GM12878 (cell line): ENCODE measurements around the gene DLEC1. TPM values are rescaled to one million over a fixed set of nuclear protein-coding genes. Genes with fewer than 3 reads are reported as not detected.

Source experiments
- ATAC-seq: fragments of 200-7000 bp; cut with Tn5 transposase; 3 replicates; pipeline ENCODE4 v1.9.1; 2020; ENCODE audit warnings: mild to moderate bottlenecking, moderate library complexity
- BruUV-seq: library from RNA; stranded (reverse); fragments of 400-500 nt; replicated peaks from 2 replicates; lab custom pipeline; 2021; lab: Mats Ljungman, UMichigan
- CTCF ChIA-PET: fragments of 300-600 bp; sonication (Branson Sonifier 250); formaldehyde crosslinking; extraction: SDS; loops from one replicate; lab custom pipeline; 2021; ENCODE audit warnings: inconsistent platforms; lab: Yijun Ruan, JAX
- POLR2A ChIA-PET: fragments of 350-600 bp; formaldehyde crosslinking; extraction: SDS; loops from one replicate; lab custom pipeline; 2021; ENCODE audit warnings: inconsistent platforms; lab: Charles Lee
- RAD21 ChIA-PET: fragments of 300-600 bp; sonication (Branson Sonifier 250); formaldehyde crosslinking; loops from one replicate; lab custom pipeline; 2023; ENCODE audit warnings: antibody characterized with exemption; ENCODE audit not compliant: unreplicated experiment; lab: Charles Lee
- SMC1A ChIA-PET: fragments of 300-600 bp; sonication (Branson Sonifier 250); formaldehyde crosslinking; loops from one replicate; lab custom pipeline; 2023; ENCODE audit not compliant: unreplicated experiment, uncharacterized antibody; lab: Charles Lee
- DNase-seq: peaks from one replicate; pipeline ENCODE4 v3.0.0-alpha.2; 2011; ENCODE audit warnings: low read depth, low spot score
- FAIRE-seq: peaks from 3 replicates; lab custom pipeline; 2011; peaks lifted over from hg19 to GRCh38; lab: Jason Lieb, UNC
- H2AFZ ChIP-seq: 2 replicates; pipeline ENCODE4 v1.6.0; 2011; ENCODE audit warnings: low read depth, low read length, control low read depth; ENCODE audit not compliant: control insufficient read depth
- H3K27ac ChIP-seq: 2 replicates; pipeline ENCODE4 v1.5.1; 2011; ENCODE audit warnings: control low read depth; ENCODE audit not compliant: control insufficient read depth, insufficient read depth
- H3K27me3 ChIP-seq, 2 experiments: replicated peaks in 1 of 2; 2 replicates each; pipeline versions ENCODE4 v1.6.0 to v1.6.1; 2011; ENCODE audit warnings: low read length in 1 of 2; ENCODE audit not compliant: control insufficient read depth in 2 of 2, insufficient read depth in 2 of 2
- H3K36me3 ChIP-seq, 2 experiments: 2 replicates each; pipeline ENCODE4 v1.5.1; 2011; ENCODE audit warnings: low read length in 1 of 2; ENCODE audit not compliant: control insufficient read depth in 2 of 2, insufficient read depth in 2 of 2
- H3K4me1 ChIP-seq: 2 replicates; pipeline ENCODE4 v1.6.1; 2011; ENCODE audit warnings: mild to moderate bottlenecking, low read length, moderate library complexity, mixed read lengths; ENCODE audit not compliant: control insufficient read depth, insufficient read depth
- H3K4me2 ChIP-seq: 2 replicates; pipeline ENCODE4 v1.6.0; 2011; ENCODE audit warnings: control low read depth; ENCODE audit not compliant: control insufficient read depth, insufficient read depth
- H3K4me3 ChIP-seq: fragments of 200-600 bp; sonication (generic); 2 replicates; pipeline ENCODE4 v1.5.1; 2016
- H3K79me2 ChIP-seq: 2 replicates; pipeline ENCODE4 v1.6.0; 2011; ENCODE audit warnings: low read length; ENCODE audit not compliant: control insufficient read depth, insufficient read depth
- H3K9ac ChIP-seq: 2 replicates; pipeline ENCODE4 v1.8.0; 2011; ENCODE audit warnings: low read length, control low read depth, mixed read lengths; ENCODE audit not compliant: control insufficient read depth, insufficient read depth
- H3K9me3 ChIP-seq: replicated peaks from 3 replicates; pipeline ENCODE4 v1.5.1; 2011; ENCODE audit warnings: mild to moderate bottlenecking, low read length; ENCODE audit not compliant: control insufficient read depth, insufficient read depth
- H4K20me1 ChIP-seq: 2 replicates; pipeline ENCODE4 v1.6.0; 2011; ENCODE audit not compliant: control insufficient read depth, insufficient read depth
- CHD1 ChIP-seq: IDR thresholded peaks from 2 replicates; pipeline ENCODE4 v1.6.1; 2012; ENCODE audit warnings: low read depth, low read length, improper control_type of control experiment
- CREB1 ChIP-seq: IDR thresholded peaks from 2 replicates; pipeline ENCODE4 v1.6.1; 2012; ENCODE audit warnings: low read depth, mild to moderate bottlenecking, inconsistent platforms
- EGR1 ChIP-seq, 2 experiments: IDR thresholded peaks; 1 replicate in 1 of 2; 2 replicates in 1 of 2; pipeline ENCODE4 v1.6.1; 2011 to 2012; ENCODE audit warnings: low read depth in 2 of 2, low read length in 2 of 2, borderline replicate concordance in 1 of 2, mild to moderate bottlenecking in 1 of 2, moderate library complexity in 1 of 2
- FOXM1 ChIP-seq: IDR thresholded peaks from 2 replicates; pipeline ENCODE4 v1.6.1; 2012; ENCODE audit warnings: low read depth, mild to moderate bottlenecking, inconsistent platforms, low read length, moderate library complexity
- HCFC1 ChIP-seq: fragments of 150-350 bp; IDR thresholded peaks from 2 replicates; pipeline ENCODE4 v1.6.1; 2014; ENCODE audit warnings: low read length
- IRF4 ChIP-seq: IDR thresholded peaks from 2 replicates; pipeline ENCODE4 v1.6.1; 2011; ENCODE audit warnings: low read depth, low read length
- MEF2B ChIP-seq: fragments of 450-650 bp; IDR thresholded peaks from 2 replicates; pipeline ENCODE4 v1.6.1; 2018; ENCODE audit warnings: mild to moderate bottlenecking, moderate library complexity; ENCODE audit not compliant: partially characterized antibody, poor library complexity, severe bottlenecking
- MTA3 ChIP-seq: IDR thresholded peaks from 2 replicates; pipeline ENCODE4 v1.6.1; 2012; ENCODE audit warnings: low read length, inconsistent platforms, borderline replicate concordance
- NBN ChIP-seq: fragments of 450-650 bp; IDR thresholded peaks from 2 replicates; pipeline ENCODE4 v1.6.1; 2016
- NFYA ChIP-seq: IDR thresholded peaks from 2 replicates; pipeline ENCODE4 v1.6.1; 2011; ENCODE audit warnings: low read depth, mild to moderate bottlenecking, low read length, improper control_type of control experiment, borderline replicate concordance
- NR2C1 ChIP-seq: fragments of 450-650 bp; IDR thresholded peaks from 2 replicates; pipeline ENCODE4 v1.6.1; 2017; ENCODE audit warnings: antibody characterized with exemption, mild to moderate bottlenecking, moderate library complexity
- RBBP5 ChIP-seq: fragments of 200-600 bp; sonication (generic); conservative IDR thresholded peaks from 2 replicates; pipeline ENCODE4 v1.6.1; 2016
- RFX5 ChIP-seq: IDR thresholded peaks from 2 replicates; pipeline ENCODE4 v1.6.1; 2011; ENCODE audit warnings: low read depth, low read length, improper control_type of control experiment
- STAT1 ChIP-seq: fragments of 450-650 bp; conservative IDR thresholded peaks from 2 replicates; pipeline ENCODE4 v1.6.1; 2014; ENCODE audit warnings: antibody characterized with exemption, mild to moderate bottlenecking
- ZSCAN29 ChIP-seq: fragments of 450-650 bp; IDR thresholded peaks from 2 replicates; pipeline ENCODE4 v1.6.1; 2017; ENCODE audit warnings: mild to moderate bottlenecking, moderate library complexity
- WGBS: methylation state at CpG from one replicate; pipeline ENCODE4 v1.1.6; 2016; ENCODE audit warnings: low lambda C conversion rate; ENCODE audit not compliant: insufficient replicate concordance, insufficient coverage; ENCODE audit errors: missing lambda C conversion rate; 5-methylcytosine and 5-hydroxymethylcytosine counted together
- in situ Hi-C: fragments of 300-500 bp; cut with MboI; formaldehyde crosslinking; loops from 9 replicates; pipeline ENCODE4 v1.14.3; 2018; ENCODE audit warnings: mixed read lengths
- intact Hi-C: fragments of 100-400 bp; cut with micrococcal nuclease; formaldehyde crosslinking; loops from one replicate; pipeline ENCODE4 v1.14.2; 2022; ENCODE audit not compliant: unreplicated experiment
- polyA plus RNA-seq, 11 experiments: library from polyadenylated mRNA; depleted of rRNA in 4 of 11; unstranded in 6 of 11; stranded (reverse) in 5 of 11; fragments of >200 nt; fragmentation: Nextera tagmentation in 4 of 11; fragmentation: Illumina TruSeq in 1 of 11; extraction: Ambion mirVana in 4 of 11; extraction: Trizol in 1 of 11; gene quantifications; 1 replicate in 1 of 11; 2 replicates in 10 of 11; pipeline versions ENCODE4 v1.2.1 to v1.2.3, GENCODE V29; 2011 to 2016; ENCODE audit warnings: inconsistent platforms in 2 of 11, missing spikeins in 2 of 11, low read depth in 1 of 11
- total RNA-seq, 4 experiments: library from RNA; depleted of rRNA in 3 of 4; stranded (reverse); fragments of >200 nt in 3 of 4; fragmentation: Illumina TruSeq in 1 of 4; extraction: Trizol in 1 of 4; gene quantifications; 2 replicates each; pipeline versions ENCODE4 v1.2.1 to v1.2.3, GENCODE V29; 2013 to 2021
- TF ChIP-seq, protein P1 (sequence below): fragments of 150-350 bp; IDR thresholded peaks from 2 replicates; pipeline ENCODE4 v1.6.1; 2016; ENCODE audit warnings: low read depth, low read length
- TF ChIP-seq, protein P2 (sequence below): fragments of 450-650 bp; IDR thresholded peaks from 2 replicates; pipeline ENCODE4 v1.6.1; 2016; ENCODE audit warnings: mild to moderate bottlenecking
- TF ChIP-seq, protein P3 (sequence below), 3 experiments: IDR thresholded peaks in 2 of 3; conservative IDR thresholded peaks in 1 of 3; 2 replicates each; pipeline ENCODE4 v1.5.1; 2011; ENCODE audit warnings: low read depth in 3 of 3, low read length in 3 of 3, mild to moderate bottlenecking in 3 of 3, control low read depth in 2 of 3, moderate library complexity in 2 of 3, inconsistent platforms in 1 of 3, mixed read lengths in 1 of 3; ENCODE audit not compliant: control insufficient read depth in 2 of 3, insufficient read depth in 1 of 3; ENCODE audit errors: extremely low read depth in 1 of 3

Gene DLEC1
- total and polyA plus RNA-seq, 10 of the 15 experiments (the other 5 are each of a cell fraction or from before 2014, with no cell fraction given) = 0.03 to 0.29 (median 0.07) TPM; not detected in 3

DNA sequence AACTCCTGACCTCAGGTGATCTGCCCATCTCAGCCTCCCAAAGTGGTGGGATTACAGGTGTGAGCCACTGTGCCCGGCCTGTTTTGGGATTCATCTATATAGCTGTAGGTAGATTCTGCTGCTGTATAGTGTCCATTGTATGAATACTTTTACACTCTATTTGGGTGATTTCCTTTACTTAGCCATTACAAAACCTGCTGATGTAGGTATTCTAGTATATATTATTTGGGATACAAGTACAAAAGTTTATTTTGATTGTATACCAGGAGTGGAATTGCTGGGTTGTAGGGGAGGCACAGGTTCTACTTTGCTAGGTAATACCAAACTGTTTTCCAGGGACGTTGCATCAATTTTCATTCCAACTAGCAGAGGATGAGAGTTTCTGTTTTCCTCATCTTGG lies 116.8 kb downstream of the DLEC1 start (continued):
- TF ChIP-seq HCFC1 = no peak

DNA sequence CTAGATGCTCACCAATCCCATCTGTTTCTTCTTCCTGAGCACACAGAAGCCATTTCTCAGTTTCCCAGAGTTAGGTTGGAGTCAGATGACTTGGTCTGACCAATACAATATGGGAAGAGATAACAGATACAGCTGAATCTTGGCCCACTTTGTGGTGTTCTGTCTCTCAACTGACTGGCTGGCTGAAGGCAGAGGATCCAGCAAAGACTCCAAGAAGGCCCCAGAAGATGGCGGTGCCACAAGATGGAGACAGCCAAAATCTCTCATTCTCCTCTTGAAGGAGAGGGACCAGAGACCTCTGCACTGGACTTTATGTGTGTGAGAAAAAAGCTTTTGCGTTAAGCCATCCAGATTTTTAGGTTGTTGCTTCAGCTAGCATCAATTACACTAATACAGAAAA lies 118.1 kb downstream of the DLEC1 start:
- H4K20me1 ChIP-seq = no peaks in the 10 kb centered on the region
- peaks cover 3% of the 10 kb centered on the region; the same call in 1 of the 2 replicates for H3K4me1 ChIP-seq
- DNase-seq (no peak), FAIRE-seq (no peak), ATAC-seq (no peak)
- no peak overlapping the region for H3K4me2 ChIP-seq
- BruUV-seq = no TSS peak
- CTCF ChIA-PET = interaction anchor here (0.7 to 6.8 kb wide), 6 partner anchors 8 to 160 kb away, joined by 3 to 55 read pairs (median 4); partner anchors contain the start of genes MYD88 and OXSR1
- no peak overlapping the region for H3K9ac ChIP-seq
- H3K4me3 ChIP-seq = no peak overlapping the region
- SMC1A ChIA-PET = interaction anchor here (1.1 to 10.2 kb wide), 3 partner anchors 8 to 17 kb away, joined by 4 to 89 read pairs (median 64); partner anchors contain the start of genes ACAA1, MYD88 and OXSR1
- no peaks in the 10 kb centered on the region for H3K9me3 ChIP-seq
- H3K36me3 ChIP-seq = no peaks in the 10 kb centered on the region
- no peaks in the 10 kb centered on the region for H3K27me3 ChIP-seq
- no peaks in the 10 kb centered on the region for H3K79me2 ChIP-seq
- RAD21 ChIA-PET = interaction anchor here (1.4 to 1.9 kb wide), 3 partner anchors 15 to 27 kb away, joined by 3 to 4 read pairs (median 4); partner anchors contain the start of gene ACAA1
- H3K27ac ChIP-seq = no peak overlapping the region
- 96% methylated on average over 2 of the region's 2 CpGs for WGBS
- POLR2A ChIA-PET = interaction anchor here (0.6 to 7.2 kb wide), 4 partner anchors 8 to 1251 kb away, joined by 3 to 100 read pairs (median 4); partner anchors contain the start of gene OXSR1
- intact Hi-C loops = no loop called here
- in situ Hi-C loops = no loop called here
- no peak overlapping the region for H2AFZ ChIP-seq
- TF ChIP-seq CHD1 (no peak), RBBP5 (no peak), ZSCAN29 (no peak), CREB1 (no peak), MEF2B (no peak), RFX5 (no peak), EGR1 (IDR thresholded peaks at IDR 0.05; ENCODE audit: borderline replicate concordance in 1 of 2, low read depth in 2 of 2, low read length in 2 of 2) (no peak), NFYA (no peak), FOXM1 (no peak), MTA3 (no peak), IRF4 (no peak), NR2C1 (no peak), NBN (no peak), STAT1 (no peak)
- TF ChIP-seq, protein P1, sequence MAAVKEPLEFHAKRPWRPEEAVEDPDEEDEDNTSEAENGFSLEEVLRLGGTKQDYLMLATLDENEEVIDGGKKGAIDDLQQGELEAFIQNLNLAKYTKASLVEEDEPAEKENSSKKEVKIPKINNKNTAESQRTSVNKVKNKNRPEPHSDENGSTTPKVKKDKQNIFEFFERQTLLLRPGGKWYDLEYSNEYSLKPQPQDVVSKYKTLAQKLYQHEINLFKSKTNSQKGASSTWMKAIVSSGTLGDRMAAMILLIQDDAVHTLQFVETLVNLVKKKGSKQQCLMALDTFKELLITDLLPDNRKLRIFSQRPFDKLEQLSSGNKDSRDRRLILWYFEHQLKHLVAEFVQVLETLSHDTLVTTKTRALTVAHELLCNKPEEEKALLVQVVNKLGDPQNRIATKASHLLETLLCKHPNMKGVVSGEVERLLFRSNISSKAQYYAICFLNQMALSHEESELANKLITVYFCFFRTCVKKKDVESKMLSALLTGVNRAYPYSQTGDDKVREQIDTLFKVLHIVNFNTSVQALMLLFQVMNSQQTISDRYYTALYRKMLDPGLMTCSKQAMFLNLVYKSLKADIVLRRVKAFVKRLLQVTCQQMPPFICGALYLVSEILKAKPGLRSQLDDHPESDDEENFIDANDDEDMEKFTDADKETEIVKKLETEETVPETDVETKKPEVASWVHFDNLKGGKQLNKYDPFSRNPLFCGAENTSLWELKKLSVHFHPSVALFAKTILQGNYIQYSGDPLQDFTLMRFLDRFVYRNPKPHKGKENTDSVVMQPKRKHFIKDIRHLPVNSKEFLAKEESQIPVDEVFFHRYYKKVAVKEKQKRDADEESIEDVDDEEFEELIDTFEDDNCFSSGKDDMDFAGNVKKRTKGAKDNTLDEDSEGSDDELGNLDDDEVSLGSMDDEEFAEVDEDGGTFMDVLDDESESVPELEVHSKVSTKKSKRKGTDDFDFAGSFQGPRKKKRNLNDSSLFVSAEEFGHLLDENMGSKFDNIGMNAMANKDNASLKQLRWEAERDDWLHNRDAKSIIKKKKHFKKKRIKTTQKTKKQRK = no peak
- TF ChIP-seq, protein P2, sequence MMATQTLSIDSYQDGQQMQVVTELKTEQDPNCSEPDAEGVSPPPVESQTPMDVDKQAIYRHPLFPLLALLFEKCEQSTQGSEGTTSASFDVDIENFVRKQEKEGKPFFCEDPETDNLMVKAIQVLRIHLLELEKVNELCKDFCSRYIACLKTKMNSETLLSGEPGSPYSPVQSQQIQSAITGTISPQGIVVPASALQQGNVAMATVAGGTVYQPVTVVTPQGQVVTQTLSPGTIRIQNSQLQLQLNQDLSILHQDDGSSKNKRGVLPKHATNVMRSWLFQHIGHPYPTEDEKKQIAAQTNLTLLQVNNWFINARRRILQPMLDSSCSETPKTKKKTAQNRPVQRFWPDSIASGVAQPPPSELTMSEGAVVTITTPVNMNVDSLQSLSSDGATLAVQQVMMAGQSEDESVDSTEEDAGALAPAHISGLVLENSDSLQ = no peak
- TF ChIP-seq, protein P3, sequence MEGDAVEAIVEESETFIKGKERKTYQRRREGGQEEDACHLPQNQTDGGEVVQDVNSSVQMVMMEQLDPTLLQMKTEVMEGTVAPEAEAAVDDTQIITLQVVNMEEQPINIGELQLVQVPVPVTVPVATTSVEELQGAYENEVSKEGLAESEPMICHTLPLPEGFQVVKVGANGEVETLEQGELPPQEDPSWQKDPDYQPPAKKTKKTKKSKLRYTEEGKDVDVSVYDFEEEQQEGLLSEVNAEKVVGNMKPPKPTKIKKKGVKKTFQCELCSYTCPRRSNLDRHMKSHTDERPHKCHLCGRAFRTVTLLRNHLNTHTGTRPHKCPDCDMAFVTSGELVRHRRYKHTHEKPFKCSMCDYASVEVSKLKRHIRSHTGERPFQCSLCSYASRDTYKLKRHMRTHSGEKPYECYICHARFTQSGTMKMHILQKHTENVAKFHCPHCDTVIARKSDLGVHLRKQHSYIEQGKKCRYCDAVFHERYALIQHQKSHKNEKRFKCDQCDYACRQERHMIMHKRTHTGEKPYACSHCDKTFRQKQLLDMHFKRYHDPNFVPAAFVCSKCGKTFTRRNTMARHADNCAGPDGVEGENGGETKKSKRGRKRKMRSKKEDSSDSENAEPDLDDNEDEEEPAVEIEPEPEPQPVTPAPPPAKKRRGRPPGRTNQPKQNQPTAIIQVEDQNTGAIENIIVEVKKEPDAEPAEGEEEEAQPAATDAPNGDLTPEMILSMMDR (IDR thresholded peaks at IDR 0.05 in 2 of 3, conservative IDR thresholded peaks at IDR 0.05 in 1 of 3; ENCODE audit: control insufficient read depth in 2 of 3, extremely low read depth in 1 of 3, insufficient read depth in 1 of 3, low read depth in 3 of 3, low read length in 3 of 3) = no peak
